HG03558 (cell line): ENCODE results near the gene FHOD3.

ENCODE experiments used
- ATAC-seq: cut with Tn5 transposase; IDR thresholded peaks from one replicate; pipeline ENCODE4 v1.9.1; 2021; ENCODE audit warnings: moderate number of reproducible peaks; ENCODE audit not compliant: unreplicated experiment; ENCODE audit errors: extremely low read depth

FHOD3 gene

GRCh38 chr18:36295214-36295613, 2.3 kb upstream of the FHOD3 start:
- no peak for ATAC-seq

- ATAC-seq, result no peak
These were observed 1.6 kb upstream of the FHOD3 start for GRCh38 chr18:36295880-36296301.

- no peak for ATAC-seq
These were observed 680 bp upstream of the FHOD3 start for GRCh38 chr18:36296650-36297416.

- ATAC-seq, result no peak
These were observed 721 bp downstream of the FHOD3 start for GRCh38 chr18:36298126-36298741.

GRCh38 chr18:36299015-36299414, 1.5 kb downstream of the FHOD3 start:
- no peak for ATAC-seq

- no peak for ATAC-seq
These were observed 2.7 kb downstream of the FHOD3 start for GRCh38 chr18:36300211-36300610.

GRCh38 chr18:36301884-36302283, 4.4 kb downstream of the FHOD3 start:
- no peak for ATAC-seq

- no peak for ATAC-seq
These were observed 5.2 kb downstream of the FHOD3 start for GRCh38 chr18:36302676-36303075.

- ATAC-seq, result no peak
These were observed 5.8 kb downstream of the FHOD3 start for GRCh38 chr18:36303211-36303844.

GRCh38 chr18:36304723-36305122, 7.2 kb downstream of the FHOD3 start:
- ATAC-seq, result no peak

GRCh38 chr18:36305375-36305774, 7.9 kb downstream of the FHOD3 start:
- no peak for ATAC-seq

GRCh38 chr18:36307513-36307912, 10.0 kb downstream of the FHOD3 start:
- ATAC-seq, result no peak

GRCh38 chr18:36308711-36309435, 11.4 kb downstream of the FHOD3 start:
- no peak for ATAC-seq

GRCh38 chr18:36309436-36310391, 12.2 kb downstream of the FHOD3 start:
- ATAC-seq, result no peak

GRCh38 chr18:36311026-36311570, 13.6 kb downstream of the FHOD3 start:
- ATAC-seq, result no peak

GRCh38 chr18:36312806-36313395, 15.4 kb downstream of the FHOD3 start:
- ATAC-seq, result no peak

GRCh38 chr18:36314098-36314497, 16.6 kb downstream of the FHOD3 start:
- no peak for ATAC-seq

- no peak for ATAC-seq
These were observed 17.2 kb downstream of the FHOD3 start for GRCh38 chr18:36314754-36315153.

GRCh38 chr18:36315736-36316135, 18.2 kb downstream of the FHOD3 start:
- ATAC-seq, result no peak
